Liver (tissue), 9 donors: ENCODE data around the gene GBX1. TPM values are rescaled to one million over a fixed set of nuclear protein-coding genes. Genes with fewer than 3 reads are reported as not detected.

ENCODE experiments used
- DNase-seq: peaks from one replicate; pipeline ENCODE4 v3.0.0-alpha.2; 2017; ENCODE audit warnings: low spot score
- H3K27ac ChIP-seq, 2 donors: one replicate each; pipeline ENCODE4 v1.7.0; 2013; ENCODE audit warnings: inconsistent platforms in 2 of 2, low read length in 2 of 2, control low read depth in 1 of 2, low read depth in 1 of 2, mild to moderate bottlenecking in 1 of 2
- H3K27me3 ChIP-seq, 4 donors: one replicate each; pipeline versions ENCODE4 v1.6.1 to v1.7.0; 2013; ENCODE audit warnings: low read length in 3 of 4, inconsistent platforms in 1 of 4, mild to moderate bottlenecking in 1 of 4, moderate library complexity in 1 of 4; ENCODE audit not compliant: control insufficient read depth in 4 of 4, insufficient read depth in 4 of 4
- H3K36me3 ChIP-seq, 4 donors: one replicate each; pipeline versions ENCODE4 v1.6.1 to v1.7.0; 2013; ENCODE audit warnings: low read length in 3 of 4, mild to moderate bottlenecking in 3 of 4, low read depth in 1 of 4, moderate library complexity in 1 of 4; ENCODE audit not compliant: control insufficient read depth in 4 of 4, insufficient read depth in 3 of 4
- H3K4me1 ChIP-seq, 4 donors: one replicate each; pipeline versions ENCODE4 v1.6.1 to v1.7.0; 2013; ENCODE audit warnings: low read length in 3 of 4, mild to moderate bottlenecking in 3 of 4, moderate library complexity in 1 of 4; ENCODE audit not compliant: control insufficient read depth in 4 of 4, insufficient read depth in 4 of 4
- H3K4me3 ChIP-seq, 3 donors: one replicate each; pipeline versions ENCODE4 v1.6.1 to v1.7.0; 2013; ENCODE audit warnings: low read length in 3 of 3, control low read depth in 1 of 3, low read depth in 1 of 3, mild to moderate bottlenecking in 1 of 3
- H3K9ac ChIP-seq, 2 donors: one replicate each; pipeline ENCODE4 v1.7.0; 2013; ENCODE audit warnings: low read length in 2 of 2, mild to moderate bottlenecking in 2 of 2, moderate library complexity in 2 of 2, control low read depth in 1 of 2, low read depth in 1 of 2
- H3K9me3 ChIP-seq, 4 donors: one replicate each; pipeline versions ENCODE4 v1.6.1 to v1.7.0; 2013; ENCODE audit warnings: low read length in 3 of 4; ENCODE audit not compliant: control insufficient read depth in 4 of 4
- ATF3 ChIP-seq: IDR thresholded peaks from 2 replicates; pipeline ENCODE4 v1.6.1; 2016; ENCODE audit warnings: antibody characterized with exemption
- CTCF ChIP-seq: fragments of 150-350 bp; IDR thresholded peaks from 2 replicates; pipeline ENCODE4 v1.5.1; 2017; ENCODE audit warnings: improper control_type of control experiment, low read depth, low read length; ENCODE audit not compliant: missing input control
- EGR1 ChIP-seq, 2 donors: IDR thresholded peaks; 2 replicates each; pipeline ENCODE4 v1.6.1; 2016 to 2018; ENCODE audit warnings: antibody characterized with exemption in 2 of 2, low read depth in 2 of 2
- GABPA ChIP-seq, 2 donors: IDR thresholded peaks in 1 of 2; conservative IDR thresholded peaks in 1 of 2; 2 replicates each; pipeline ENCODE4 v1.6.1; 2016; ENCODE audit warnings: antibody characterized with exemption in 2 of 2, mild to moderate bottlenecking in 1 of 2, moderate library complexity in 1 of 2
- HNF4A ChIP-seq, 2 donors: conservative IDR thresholded peaks; 2 replicates each; pipeline ENCODE4 v1.6.1; 2016; ENCODE audit warnings: antibody characterized with exemption in 2 of 2, mild to moderate bottlenecking in 2 of 2
- HNF4G ChIP-seq: IDR thresholded peaks from 2 replicates; pipeline ENCODE4 v1.6.1; 2016; ENCODE audit warnings: antibody characterized with exemption
- NR2F2 ChIP-seq: IDR thresholded peaks from 2 replicates; pipeline ENCODE4 v1.6.1; 2016; ENCODE audit warnings: antibody characterized with exemption
- RAD21 ChIP-seq, 2 donors: IDR thresholded peaks; 2 replicates each; pipeline ENCODE4 v1.6.1; 2016; ENCODE audit warnings: antibody characterized with exemption in 2 of 2, mild to moderate bottlenecking in 2 of 2
- RXRA ChIP-seq, 2 donors: IDR thresholded peaks; 2 replicates each; pipeline ENCODE4 v1.6.1; 2017 to 2018; ENCODE audit warnings: antibody characterized with exemption in 2 of 2, mild to moderate bottlenecking in 1 of 2
- SP1 ChIP-seq: IDR thresholded peaks from 2 replicates; pipeline ENCODE4 v1.6.1; 2018; ENCODE audit warnings: antibody characterized with exemption, mild to moderate bottlenecking
- YY1 ChIP-seq: IDR thresholded peaks from 2 replicates; pipeline ENCODE4 v1.6.1; 2016; ENCODE audit warnings: antibody characterized with exemption, mild to moderate bottlenecking
- ZBTB33 ChIP-seq: IDR thresholded peaks from 2 replicates; pipeline ENCODE4 v1.6.1; 2016; ENCODE audit warnings: antibody characterized with exemption
- WGBS: extraction: QIAGEN DNeasy Blood & Tissue Kit; methylation state at CpG from one replicate; pipeline ENCODE4 v1.1.7; 2013; 5-methylcytosine and 5-hydroxymethylcytosine counted together
- polyA plus RNA-seq, 2 donors: library from polyadenylated mRNA; stranded (reverse) in 1 of 2; unstranded in 1 of 2; fragments of 200-250 nt in 1 of 2; fragments of >200 nt in 1 of 2; fragmentation: Nextera tagmentation in 1 of 2; extraction: Ambion mirVana in 1 of 2; gene quantifications; one replicate each; pipeline versions ENCODE4 v1.2.1 to v1.2.3, GENCODE V29; 2013 to 2015
- total RNA-seq, 2 donors: library from RNA; depleted of rRNA; stranded (reverse); fragments of >200 nt; gene quantifications; one replicate each; pipeline ENCODE4 v1.2.3, GENCODE V29; 2014
- TF ChIP-seq, protein P1 (sequence below): IDR thresholded peaks from 2 replicates; pipeline ENCODE4 v1.6.1; 2016; ENCODE audit warnings: antibody characterized with exemption
- TF ChIP-seq, protein P2 (sequence below): IDR thresholded peaks from 2 replicates; pipeline ENCODE4 v1.6.1; 2016; ENCODE audit warnings: antibody characterized with exemption, mild to moderate bottlenecking
- donor health status: healthy.
- donor health status: healthy.
- donor health status: healthy.
- donor health status: healthy.
- donor health status: healthy.

GBX1 gene
- total RNA-seq: not detected
- polyA plus RNA-seq: not detected

DNA sequence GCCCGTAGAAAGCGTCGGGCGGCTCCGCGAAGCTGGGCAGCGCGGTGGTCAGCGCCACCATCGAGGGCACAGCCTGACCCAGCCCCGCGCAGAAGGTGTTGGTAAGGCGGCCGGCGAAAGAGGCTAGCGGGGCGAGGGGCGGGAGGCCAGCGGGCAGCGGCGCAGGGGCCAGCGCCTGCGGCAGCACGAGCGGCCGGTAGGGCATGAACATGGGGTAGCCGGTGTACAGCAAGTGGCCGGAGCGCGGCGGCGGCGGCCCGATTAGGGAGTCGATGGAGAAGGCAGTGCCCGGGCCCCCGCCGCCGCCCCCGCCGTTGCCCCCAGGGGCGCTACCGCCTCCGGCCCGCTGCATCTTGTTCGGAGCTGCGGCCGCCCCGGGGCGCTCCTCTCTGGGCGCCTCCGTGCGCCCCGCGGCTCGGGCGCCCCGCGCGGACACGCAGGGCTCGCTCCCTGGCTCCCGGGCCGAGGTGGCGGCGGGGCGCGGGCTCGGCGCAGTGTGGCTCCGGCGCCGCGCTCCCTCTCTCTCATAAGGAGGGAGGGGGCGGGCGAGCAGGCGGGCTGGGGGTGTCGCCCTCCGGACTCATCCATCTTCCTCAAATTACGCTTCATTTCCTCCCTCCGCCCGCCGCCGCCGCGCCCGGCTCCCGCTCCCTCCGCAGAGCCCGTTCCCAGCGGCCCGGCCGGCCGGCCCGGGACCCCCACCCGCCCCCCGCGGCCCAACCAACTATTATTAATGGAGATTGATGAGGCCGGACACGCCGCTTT is at the start of gene GBX1:
Gene GBX1, minus strand, starts transcription at position 498 of the 765 bp plus-strand sequence. Its CDS starts 146 bp downstream, at position 352.
- H3K27me3 ChIP-seq: peaks cover 5 to 18% (median 11%) of the 10 kb centered on the region in 4 donors
- H3K27ac ChIP-seq: no peak within 1 kb of the TSS
- TF ChIP-seq NR2F2 (no peak), GABPA (IDR thresholded peaks at IDR 0.05 in 1 of 2, conservative IDR thresholded peaks at IDR 0.05 in 1 of 2) (no peak), EGR1 (IDR thresholded peaks at IDR 0.05; ENCODE audit: low read depth in 2 of 2) (no peak), SP1 (no peak), YY1 (no peak), RAD21 (IDR thresholded peaks at IDR 0.05) (no peak), HNF4A (conservative IDR thresholded peaks at IDR 0.05) (no peak), CTCF (no peak)
- TF ChIP-seq, protein P1, sequence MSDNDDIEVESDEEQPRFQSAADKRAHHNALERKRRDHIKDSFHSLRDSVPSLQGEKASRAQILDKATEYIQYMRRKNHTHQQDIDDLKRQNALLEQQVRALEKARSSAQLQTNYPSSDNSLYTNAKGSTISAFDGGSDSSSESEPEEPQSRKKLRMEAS: no peak
- WGBS: 2% methylated on average over 101 of the region's 101 CpGs
- H3K36me3 ChIP-seq: no peaks in the 10 kb centered on the region
- no peaks in the 10 kb centered on the region for H3K9me3 ChIP-seq
- no peak within 1 kb of the TSS for H3K9ac ChIP-seq
- H3K4me1 ChIP-seq: peaks cover 8 to 15% (median 12%) of the 10 kb centered on the region in 4 donors
- peak within 1 kb of the TSS in 1 of 3 donors; percentile 53 for H3K4me3 ChIP-seq
- DNase-seq: no peak

DNA sequence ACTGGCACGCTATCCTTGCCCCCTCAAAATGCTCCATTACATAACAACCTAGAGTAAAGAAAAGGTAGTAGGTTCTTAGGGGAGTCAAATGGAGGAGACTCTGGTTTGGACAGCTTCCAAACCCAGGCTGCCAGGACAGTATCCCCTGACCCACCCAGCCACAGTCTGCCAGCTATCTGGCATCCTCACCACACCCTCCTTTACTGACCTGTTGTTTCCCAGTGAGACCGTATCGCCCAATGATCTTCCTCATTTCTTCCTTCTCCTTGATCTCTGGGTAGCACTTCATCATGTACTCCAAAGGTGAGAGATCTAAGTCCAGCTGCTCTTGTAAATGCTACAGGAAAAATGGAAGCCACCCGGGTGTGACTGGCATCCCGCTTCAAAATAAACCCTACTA is 47.9 kb upstream of the GBX1 start:
- 95% methylated on average over 5 of the region's 5 CpGs for WGBS
- H3K4me3 ChIP-seq: no peak overlapping the region
- no peak overlapping the region for H3K27ac ChIP-seq
- DNase-seq: no peak
- H3K9me3 ChIP-seq: no peaks in the 10 kb centered on the region
- H3K27me3 ChIP-seq: no peaks in the 10 kb centered on the region
- H3K4me1 ChIP-seq: no peaks in the 10 kb centered on the region
- TF ChIP-seq ZBTB33 (no peak), ATF3 (no peak), HNF4A (conservative IDR thresholded peaks at IDR 0.05) (no peak), HNF4G (no peak), GABPA (IDR thresholded peaks at IDR 0.05 in 1 of 2, conservative IDR thresholded peaks at IDR 0.05 in 1 of 2) (no peak), NR2F2 (no peak), CTCF (no peak), RXRA (IDR thresholded peaks at IDR 0.05) (no peak)
- TF ChIP-seq, protein P2, sequence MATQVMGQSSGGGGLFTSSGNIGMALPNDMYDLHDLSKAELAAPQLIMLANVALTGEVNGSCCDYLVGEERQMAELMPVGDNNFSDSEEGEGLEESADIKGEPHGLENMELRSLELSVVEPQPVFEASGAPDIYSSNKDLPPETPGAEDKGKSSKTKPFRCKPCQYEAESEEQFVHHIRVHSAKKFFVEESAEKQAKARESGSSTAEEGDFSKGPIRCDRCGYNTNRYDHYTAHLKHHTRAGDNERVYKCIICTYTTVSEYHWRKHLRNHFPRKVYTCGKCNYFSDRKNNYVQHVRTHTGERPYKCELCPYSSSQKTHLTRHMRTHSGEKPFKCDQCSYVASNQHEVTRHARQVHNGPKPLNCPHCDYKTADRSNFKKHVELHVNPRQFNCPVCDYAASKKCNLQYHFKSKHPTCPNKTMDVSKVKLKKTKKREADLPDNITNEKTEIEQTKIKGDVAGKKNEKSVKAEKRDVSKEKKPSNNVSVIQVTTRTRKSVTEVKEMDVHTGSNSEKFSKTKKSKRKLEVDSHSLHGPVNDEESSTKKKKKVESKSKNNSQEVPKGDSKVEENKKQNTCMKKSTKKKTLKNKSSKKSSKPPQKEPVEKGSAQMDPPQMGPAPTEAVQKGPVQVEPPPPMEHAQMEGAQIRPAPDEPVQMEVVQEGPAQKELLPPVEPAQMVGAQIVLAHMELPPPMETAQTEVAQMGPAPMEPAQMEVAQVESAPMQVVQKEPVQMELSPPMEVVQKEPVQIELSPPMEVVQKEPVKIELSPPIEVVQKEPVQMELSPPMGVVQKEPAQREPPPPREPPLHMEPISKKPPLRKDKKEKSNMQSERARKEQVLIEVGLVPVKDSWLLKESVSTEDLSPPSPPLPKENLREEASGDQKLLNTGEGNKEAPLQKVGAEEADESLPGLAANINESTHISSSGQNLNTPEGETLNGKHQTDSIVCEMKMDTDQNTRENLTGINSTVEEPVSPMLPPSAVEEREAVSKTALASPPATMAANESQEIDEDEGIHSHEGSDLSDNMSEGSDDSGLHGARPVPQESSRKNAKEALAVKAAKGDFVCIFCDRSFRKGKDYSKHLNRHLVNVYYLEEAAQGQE: no peak
- TF ChIP-seq, protein P1: no peak
- no peak overlapping the region for H3K9ac ChIP-seq
- H3K36me3 ChIP-seq: peaks cover 35 to 70% (median 42%) of the 10 kb centered on the region in 4 donors
